GM23338 (cell line): Measurements from ENCODE around the gene TAP1. TPM values are rescaled to one million over a fixed set of nuclear protein-coding genes. Genes with fewer than 3 reads are reported as not detected.

Experiments
- ATAC-seq: fragments of 200-7000 bp; cut with Tn5 transposase; 3 replicates; pipeline ENCODE4 v1.9.1; 2020
- DNase-seq: peaks from one replicate; pipeline ENCODE4 v3.0.0-alpha.2; 2015; ENCODE audit warnings: low spot score
- H2AFZ ChIP-seq: fragments of 200-600 bp; sonication (generic); 2 replicates; pipeline ENCODE4 v1.8.0; 2016; ENCODE audit warnings: antibody characterized with exemption, mild to moderate bottlenecking, moderate library complexity
- H3F3A ChIP-seq: fragments of 200-600 bp; sonication (generic); replicated peaks from 2 replicates; pipeline ENCODE4 v1.8.0; 2017; ENCODE audit warnings: antibody characterized with exemption, mixed run types, low read depth
- H3K27ac ChIP-seq: fragments of 200-600 bp; sonication (generic); 2 replicates; pipeline ENCODE4 v1.6.1; 2016; ENCODE audit warnings: low read depth
- H3K27me3 ChIP-seq: fragments of 200-600 bp; sonication (generic); 2 replicates; pipeline ENCODE4 v1.8.0; 2016; ENCODE audit warnings: mild to moderate bottlenecking, mixed run types, moderate library complexity; ENCODE audit not compliant: insufficient read depth
- H3K36me3 ChIP-seq: fragments of 200-600 bp; sonication (generic); 2 replicates; pipeline ENCODE4 v1.8.0; 2016; ENCODE audit warnings: mild to moderate bottlenecking; ENCODE audit not compliant: insufficient read depth
- H3K4me1 ChIP-seq: fragments of 200-600 bp; sonication (generic); 2 replicates; pipeline ENCODE4 v1.8.0; 2016; ENCODE audit warnings: mild to moderate bottlenecking, moderate library complexity; ENCODE audit not compliant: insufficient read depth
- H3K4me2 ChIP-seq: fragments of 200-600 bp; sonication (generic); 2 replicates; pipeline ENCODE4 v1.7.1; 2017; ENCODE audit warnings: mixed run types
- H3K4me3 ChIP-seq: fragments of 200-600 bp; sonication (generic); 2 replicates; pipeline ENCODE4 v1.6.1; 2016; ENCODE audit warnings: mixed run types
- H3K79me2 ChIP-seq: fragments of 200-600 bp; sonication (generic); replicated peaks from 2 replicates; pipeline ENCODE4 v1.8.0; 2017; ENCODE audit warnings: mild to moderate bottlenecking; ENCODE audit not compliant: insufficient read depth
- H3K9me2 ChIP-seq: fragments of 200-600 bp; sonication (generic); 2 replicates; pipeline ENCODE4 v1.8.0; 2017; ENCODE audit not compliant: insufficient read depth
- H4K20me1 ChIP-seq: fragments of 200-600 bp; sonication (generic); replicated peaks from 2 replicates; pipeline ENCODE4 v1.8.0; 2017; ENCODE audit warnings: mild to moderate bottlenecking; ENCODE audit not compliant: insufficient read depth
- H3K27ac Mint-ChIP-seq: 2 replicates; pipeline ENCODE4 v1.8.0; 2020; ENCODE audit warnings: inconsistent platforms, mild to moderate bottlenecking, moderate library complexity, mixed read lengths
- H3K27me3 Mint-ChIP-seq: 3 replicates; pipeline ENCODE4 v1.8.0; 2022; ENCODE audit warnings: low read depth, mild to moderate bottlenecking, moderate library complexity, mixed read lengths, inconsistent platforms; ENCODE audit not compliant: insufficient read depth, poor library complexity
- H3K36me3 Mint-ChIP-seq: 3 replicates; pipeline ENCODE4 v1.8.0; 2021; ENCODE audit warnings: low read depth, mild to moderate bottlenecking, inconsistent platforms, moderate library complexity, mixed read lengths
- H3K4me1 Mint-ChIP-seq: 3 replicates; pipeline ENCODE4 v1.8.0; 2020; ENCODE audit warnings: mild to moderate bottlenecking, inconsistent platforms, mixed read lengths
- H3K4me3 Mint-ChIP-seq: 3 replicates; pipeline ENCODE4 v1.8.0; 2021; ENCODE audit warnings: moderate library complexity, mild to moderate bottlenecking, inconsistent platforms, mixed read lengths
- H3K9me3 Mint-ChIP-seq: 3 replicates; pipeline ENCODE4 v1.8.0; 2020; ENCODE audit warnings: moderate library complexity, mild to moderate bottlenecking, inconsistent platforms, mixed read lengths
- CREB1 ChIP-seq: fragments of 250-450 bp; sonication (Bioruptor Pico); IDR thresholded peaks from 2 replicates; pipeline ENCODE4 v1.5.0; 2020; ENCODE audit warnings: low read depth, mild to moderate bottlenecking, moderate library complexity
- CTCF ChIP-seq, 2 experiments: fragments of 200-600 bp in 1 of 2; sonication (generic) in 1 of 2; conservative IDR thresholded peaks; 2 replicates each; pipeline versions ENCODE4 v1.5.1 to v1.6.1; 2016 to 2017; ENCODE audit warnings: antibody characterized with exemption in 2 of 2, low read depth in 2 of 2, mild to moderate bottlenecking in 2 of 2, moderate library complexity in 1 of 2
- ETS1 ChIP-seq: IDR thresholded peaks from 2 replicates; pipeline ENCODE4 v1.6.1; 2016; ENCODE audit warnings: antibody characterized with exemption
- EZH2 ChIP-seq: fragments of 200-600 bp; sonication (generic); IDR thresholded peaks from one replicate; pipeline ENCODE4 v1.8.0; 2017; ENCODE audit warnings: antibody characterized with exemption, mild to moderate bottlenecking, low read depth; ENCODE audit not compliant: unreplicated experiment
- EZH2phosphoT487 ChIP-seq: fragments of 200-600 bp; sonication (generic); IDR thresholded peaks from one replicate; pipeline ENCODE4 v1.8.1; 2018; ENCODE audit warnings: antibody characterized with exemption; ENCODE audit not compliant: unreplicated experiment
- JUNB ChIP-seq: IDR thresholded peaks from one replicate; pipeline ENCODE4 v1.6.1; 2016; ENCODE audit warnings: antibody characterized with exemption; ENCODE audit not compliant: unreplicated experiment
- NANOG ChIP-seq: IDR thresholded peaks from 2 replicates; pipeline ENCODE4 v1.6.1; 2016; ENCODE audit warnings: antibody characterized with exemption, borderline replicate concordance
- POLR2AphosphoS5 ChIP-seq: IDR thresholded peaks from 2 replicates; pipeline ENCODE4 v1.6.1; 2016; ENCODE audit warnings: antibody characterized with exemption, low read depth
- STAT1 ChIP-seq: IDR thresholded peaks from one replicate; pipeline ENCODE4 v1.6.1; 2016; ENCODE audit warnings: antibody characterized with exemption; ENCODE audit not compliant: unreplicated experiment
- ZNF114 ChIP-seq: fragments of 250-450 bp; sonication (Bioruptor Pico); IDR thresholded peaks from 2 replicates; pipeline ENCODE4 v1.5.0; 2020; ENCODE audit warnings: mild to moderate bottlenecking, moderate library complexity
- ZNF462 ChIP-seq: fragments of 250-450 bp; sonication (Bioruptor Pico); IDR thresholded peaks from 2 replicates; pipeline ENCODE4 v1.5.0; 2020; ENCODE audit warnings: mild to moderate bottlenecking, moderate library complexity
- polyA plus RNA-seq: library from polyadenylated mRNA; unstranded; fragments of >200 nt; fragmentation: Nextera tagmentation; extraction: Ambion mirVana; gene quantifications from 2 replicates; pipeline ENCODE4 v1.2.1, GENCODE V29; 2016
- total RNA-seq: library from RNA; depleted of rRNA; stranded (reverse); fragments of >200 nt; shearing (Covaris generic); gene quantifications from 2 replicates; pipeline ENCODE4 v1.2.3, GENCODE V29; 2014

The TAP1 gene
- total and polyA plus RNA-seq, 2 experiments from 2014 or later: 13.8 to 22.0 TPM

- H3F3A ChIP-seq: no peaks in the 10 kb centered on the region
- H2AFZ ChIP-seq: no peak overlapping the region
- H3K4me3 Mint-ChIP-seq: no peak overlapping the region
- H3K4me2 ChIP-seq: no peak overlapping the region
- H3K27me3 Mint-ChIP-seq: peaks cover 4% of the 10 kb centered on the region
- no peaks in the 10 kb centered on the region for H3K9me2 ChIP-seq
- H3K4me3 ChIP-seq: no peak overlapping the region
- TF ChIP-seq POLR2AphosphoS5: no peak
- TF ChIP-seq ZNF462: no peak
- no peak for TF ChIP-seq ETS1
- no peak for TF ChIP-seq NANOG
- no peak for TF ChIP-seq CTCF (conservative IDR thresholded peaks at IDR 0.05; ENCODE audit: low read depth in 2 of 2)
- TF ChIP-seq EZH2: no peak
- no peak for TF ChIP-seq JUNB
- no peak for TF ChIP-seq STAT1
- TF ChIP-seq CREB1 (CRISPR knock-in tag): no peak
- TF ChIP-seq EZH2phosphoT487: no peak
- no peak for TF ChIP-seq ZNF114
- no peaks in the 10 kb centered on the region; the same call in 2 of the 3 replicates for H3K9me3 Mint-ChIP-seq
- no peak overlapping the region for H3K27ac Mint-ChIP-seq
- no peaks in the 10 kb centered on the region for H3K79me2 ChIP-seq
- DNase-seq: no peak
- no peaks in the 10 kb centered on the region for H3K36me3 Mint-ChIP-seq
- no peaks in the 10 kb centered on the region for H3K27me3 ChIP-seq
- 0 out of 3 replicates have a peak, but pooled peaks cover 3% of the 10 kb centered on the region for H3K4me1 Mint-ChIP-seq
- no peak overlapping the region for H3K27ac ChIP-seq
- no peaks in the 10 kb centered on the region for H3K36me3 ChIP-seq
- H3K4me1 ChIP-seq: no peaks in the 10 kb centered on the region
- ATAC-seq: peak; percentile 25; the same call in 2 of the 3 replicates
- no peaks in the 10 kb centered on the region for H4K20me1 ChIP-seq
Observed at GRCh38 chr6:32867554-32868256, 14.2 kb upstream of the TAP1 start.
